ENCODE data around the gene SNRNP35.

GRCh38 chr12:123474485-123475245, 16.7 kb downstream of the SNRNP35 start:
- TF ChIP-seq, protein P1, sequence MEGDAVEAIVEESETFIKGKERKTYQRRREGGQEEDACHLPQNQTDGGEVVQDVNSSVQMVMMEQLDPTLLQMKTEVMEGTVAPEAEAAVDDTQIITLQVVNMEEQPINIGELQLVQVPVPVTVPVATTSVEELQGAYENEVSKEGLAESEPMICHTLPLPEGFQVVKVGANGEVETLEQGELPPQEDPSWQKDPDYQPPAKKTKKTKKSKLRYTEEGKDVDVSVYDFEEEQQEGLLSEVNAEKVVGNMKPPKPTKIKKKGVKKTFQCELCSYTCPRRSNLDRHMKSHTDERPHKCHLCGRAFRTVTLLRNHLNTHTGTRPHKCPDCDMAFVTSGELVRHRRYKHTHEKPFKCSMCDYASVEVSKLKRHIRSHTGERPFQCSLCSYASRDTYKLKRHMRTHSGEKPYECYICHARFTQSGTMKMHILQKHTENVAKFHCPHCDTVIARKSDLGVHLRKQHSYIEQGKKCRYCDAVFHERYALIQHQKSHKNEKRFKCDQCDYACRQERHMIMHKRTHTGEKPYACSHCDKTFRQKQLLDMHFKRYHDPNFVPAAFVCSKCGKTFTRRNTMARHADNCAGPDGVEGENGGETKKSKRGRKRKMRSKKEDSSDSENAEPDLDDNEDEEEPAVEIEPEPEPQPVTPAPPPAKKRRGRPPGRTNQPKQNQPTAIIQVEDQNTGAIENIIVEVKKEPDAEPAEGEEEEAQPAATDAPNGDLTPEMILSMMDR (IDR thresholded peaks at IDR 0.05; ENCODE audit: insufficient read depth, low read length), result no peak
- no peak for TF ChIP-seq REST (IDR thresholded peaks at IDR 0.05; ENCODE audit: insufficient replicate concordance, low read depth)
- TF ChIP-seq GABPA (IDR thresholded peaks at IDR 0.05; ENCODE audit: low read depth), result no peak
